Mononuclear cell (primary cell): ENCODE data around the gene ZNF497. TPM values are rescaled to one million over a fixed set of nuclear protein-coding genes. Genes with fewer than 3 reads are reported as not detected.
"Not testable (repeated sequence)": the region's sequence is repeated elsewhere in the genome, so short reads cannot be mapped to it uniquely, and the experiment has no call there.

ENCODE experiments used
- H3K27me3 ChIP-seq: 2 replicates; pipeline ENCODE4 v1.6.0; 2011; ENCODE audit warnings: low read length, control low read depth; ENCODE audit not compliant: insufficient read depth
- H3K4me1 ChIP-seq: 2 replicates; pipeline ENCODE4 v1.5.1; 2011; ENCODE audit warnings: mild to moderate bottlenecking, low read length, control low read depth; ENCODE audit not compliant: insufficient read depth
- H3K4me3 ChIP-seq: 2 replicates; pipeline ENCODE4 v1.5.1; 2011; ENCODE audit warnings: mild to moderate bottlenecking, low read length, moderate library complexity
- H3K9me3 ChIP-seq: 2 replicates; pipeline ENCODE4 v1.5.1; 2011; ENCODE audit warnings: low read depth, mild to moderate bottlenecking, control low read depth, low read length
- total RNA-seq: library from RNA; depleted of rRNA; stranded (reverse); fragments of >200 nt; gene quantifications from one replicate; pipeline ENCODE4 v1.2.3, GENCODE V29; 2012

The ZNF497 gene
- total RNA-seq, 1 donor, result 0.31 TPM

DNA sequence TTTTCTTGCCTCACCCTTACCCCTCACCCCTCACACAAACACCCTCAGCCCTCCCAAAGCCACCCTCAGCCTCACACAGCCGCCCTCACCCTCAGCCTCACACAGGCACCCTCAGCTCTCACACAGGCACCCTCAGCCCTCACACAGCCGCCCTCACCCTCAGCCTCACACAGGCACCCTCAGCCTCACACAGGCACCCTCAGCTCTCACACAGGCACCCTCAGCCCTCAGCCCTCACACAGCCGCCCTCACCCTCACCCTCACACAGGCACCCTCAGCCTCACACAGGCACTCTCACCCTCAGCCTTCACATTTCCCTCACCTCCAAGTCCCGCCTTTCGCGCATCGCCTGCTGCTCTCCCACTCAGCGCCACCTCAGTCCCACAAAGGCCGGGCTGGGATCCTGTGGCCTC, 36.0 kb downstream of the ZNF497 start:
- Histone ChIP-seq H3K9me3 (no peaks in the 10 kb centered on the region), H3K4me3 (peak overlapping the region; percentile 65), H3K4me1 (peaks cover 31% of the 10 kb centered on the region), H3K27me3 (no peaks in the 10 kb centered on the region)

GRCh38 chr19:58325311-58326022, 37.1 kb downstream of the ZNF497 start:
- Histone ChIP-seq H3K4me3 (no peak overlapping the region), H3K9me3 (no peaks in the 10 kb centered on the region), H3K27me3 (no peaks in the 10 kb centered on the region), H3K4me1 (peaks cover 31% of the 10 kb centered on the region)

- H3K4me1 ChIP-seq, result no peaks in the 10 kb centered on the region
- H3K9me3 ChIP-seq, result no peaks in the 10 kb centered on the region
- no peak overlapping the region for H3K4me3 ChIP-seq
- no peaks in the 10 kb centered on the region for H3K27me3 ChIP-seq
Measured at GRCh38 chr19:58319241-58319640, 43.3 kb downstream of the ZNF497 start.

DNA sequence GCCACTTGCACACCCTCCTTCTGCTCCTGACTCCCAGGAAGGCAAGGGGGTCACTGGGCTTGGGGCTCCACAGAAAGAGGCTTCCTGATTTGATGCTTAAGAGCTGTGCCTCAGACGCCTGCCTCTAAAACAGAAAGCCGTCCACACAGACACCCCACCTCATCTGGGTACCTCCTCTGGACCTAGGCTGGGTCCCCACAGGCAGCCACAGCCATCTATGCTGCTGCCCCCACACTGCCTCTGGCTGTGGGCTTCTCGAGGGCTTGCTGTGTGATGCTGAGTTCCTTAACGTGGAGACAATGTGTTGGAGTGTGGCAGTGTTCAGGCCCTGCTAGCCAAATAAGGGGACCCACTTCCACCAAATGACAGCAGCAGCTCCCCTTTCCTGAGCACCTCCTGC, 44.3 kb downstream of the ZNF497 start:
- H3K4me1 ChIP-seq, result no peaks in the 10 kb centered on the region
- H3K27me3 ChIP-seq, result no peaks in the 10 kb centered on the region
- no peaks in the 10 kb centered on the region for H3K9me3 ChIP-seq
- no peak overlapping the region for H3K4me3 ChIP-seq

DNA sequence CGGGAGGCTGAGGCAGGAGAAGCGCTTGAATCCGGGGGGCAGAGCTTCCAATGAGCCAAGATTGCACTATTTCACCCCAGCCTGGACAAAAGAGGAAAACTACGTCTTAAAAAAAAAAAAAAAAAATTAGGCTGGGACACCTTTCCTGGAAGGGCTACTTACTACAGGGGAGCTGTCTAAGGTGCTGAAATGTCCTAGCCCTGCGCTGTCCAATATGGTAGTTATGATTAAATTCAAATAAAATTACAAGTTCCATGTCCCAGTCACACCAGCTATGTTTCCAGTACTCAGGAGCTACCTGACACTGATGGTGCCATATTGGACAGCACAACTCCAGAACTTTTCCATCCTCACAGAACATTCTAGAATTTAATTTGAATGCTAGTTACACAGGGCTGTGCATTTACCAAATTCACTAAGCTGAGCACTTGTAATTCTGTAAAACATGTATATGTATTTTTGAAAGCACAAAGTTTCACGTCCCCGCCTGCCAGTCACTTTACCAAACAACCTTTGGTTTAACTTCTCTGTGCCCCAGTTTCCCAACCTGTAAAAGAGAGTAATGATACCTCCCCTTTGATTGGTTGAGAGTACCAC, 45.0 kb downstream of the ZNF497 start:
- no peaks in the 10 kb centered on the region for H3K27me3 ChIP-seq
- no peaks in the 10 kb centered on the region for H3K4me1 ChIP-seq
- no peak overlapping the region for H3K4me3 ChIP-seq
- no peaks in the 10 kb centered on the region for H3K9me3 ChIP-seq

DNA sequence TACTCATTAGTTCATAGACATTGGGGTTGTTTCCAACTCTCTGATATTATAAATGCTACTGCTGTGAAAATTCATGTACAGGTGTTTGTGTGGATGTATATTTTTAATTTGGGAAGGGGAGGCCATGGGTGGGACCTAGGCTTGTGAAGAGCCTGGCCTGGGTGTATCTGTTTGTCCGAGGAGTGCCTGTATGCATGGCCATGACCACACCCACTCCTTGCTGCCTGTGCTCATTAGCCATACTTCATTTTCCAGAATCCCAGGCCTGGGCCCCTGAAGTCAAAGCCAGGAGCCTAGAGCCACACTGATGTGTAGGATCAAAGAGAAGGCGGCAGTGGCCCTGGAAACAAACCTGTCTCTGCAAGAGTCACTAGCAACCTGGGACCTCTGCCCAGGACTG, 47.0 kb downstream of the ZNF497 start:
- no peaks in the 10 kb centered on the region for H3K4me1 ChIP-seq
- H3K27me3 ChIP-seq, result no peaks in the 10 kb centered on the region
- H3K9me3 ChIP-seq, result peaks cover 8% of the 10 kb centered on the region
- H3K4me3 ChIP-seq, result no peak overlapping the region

DNA sequence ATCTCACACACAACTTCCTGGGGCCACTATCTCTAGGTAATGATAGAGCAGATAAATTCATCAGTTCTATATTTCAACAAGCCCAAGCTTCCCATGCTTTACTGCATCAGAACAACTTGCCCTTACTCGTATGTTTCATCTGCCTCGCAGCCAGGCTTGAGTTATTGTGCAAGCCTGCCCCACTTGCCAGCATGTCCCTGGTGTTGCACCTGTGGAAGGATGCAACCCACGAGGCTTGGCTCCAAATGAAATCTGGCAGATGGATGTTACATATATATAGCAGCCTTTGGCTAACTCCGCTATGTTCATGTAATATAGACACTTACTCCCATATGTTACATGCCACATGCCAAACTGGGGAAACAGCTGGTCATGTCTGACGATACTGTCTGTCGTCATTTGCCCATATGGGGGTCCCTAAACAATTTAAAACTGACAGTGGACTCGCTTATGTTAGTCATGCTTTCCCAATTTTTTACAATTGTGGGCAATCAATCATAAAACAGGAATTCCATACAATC, 51.1 kb downstream of the ZNF497 start:
- Histone ChIP-seq H3K9me3 (peaks cover 14% of the 10 kb centered on the region), H3K27me3 (no peaks in the 10 kb centered on the region), H3K4me1 (peaks cover under 1% of the 10 kb centered on the region), H3K4me3 (no peak overlapping the region)

DNA sequence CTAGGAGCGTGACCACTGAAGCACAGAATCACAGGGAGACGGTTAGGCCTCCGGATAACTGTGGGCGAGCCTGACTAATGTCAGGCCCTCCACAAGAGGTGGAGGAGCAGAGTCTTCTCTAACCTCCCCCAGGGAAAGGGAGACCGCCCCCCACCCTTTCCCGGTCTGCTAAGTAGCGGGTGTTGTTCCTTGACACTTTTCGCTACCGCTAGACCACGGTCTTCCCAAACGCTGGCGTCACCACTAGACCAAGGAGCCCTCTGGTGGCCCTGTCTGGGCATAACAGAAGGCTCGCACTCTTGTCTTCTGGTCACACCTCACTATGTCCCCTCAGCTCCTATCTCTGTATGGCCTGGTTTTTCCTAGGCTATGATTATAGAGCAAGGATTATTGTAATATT, 51.9 kb downstream of the ZNF497 start:
- H3K27me3 ChIP-seq, H3K4me1 ChIP-seq, H3K4me3 ChIP-seq: not testable (repeated sequence)
- peaks cover 14% of the 10 kb centered on the region for H3K9me3 ChIP-seq

GRCh38 chr19:58307736-58308135, 54.8 kb downstream of the ZNF497 start:
- Histone ChIP-seq H3K27me3 (no peaks in the 10 kb centered on the region), H3K9me3 (peaks cover 14% of the 10 kb centered on the region), H3K4me3 (no peak overlapping the region), H3K4me1 (peaks cover 15% of the 10 kb centered on the region)

DNA sequence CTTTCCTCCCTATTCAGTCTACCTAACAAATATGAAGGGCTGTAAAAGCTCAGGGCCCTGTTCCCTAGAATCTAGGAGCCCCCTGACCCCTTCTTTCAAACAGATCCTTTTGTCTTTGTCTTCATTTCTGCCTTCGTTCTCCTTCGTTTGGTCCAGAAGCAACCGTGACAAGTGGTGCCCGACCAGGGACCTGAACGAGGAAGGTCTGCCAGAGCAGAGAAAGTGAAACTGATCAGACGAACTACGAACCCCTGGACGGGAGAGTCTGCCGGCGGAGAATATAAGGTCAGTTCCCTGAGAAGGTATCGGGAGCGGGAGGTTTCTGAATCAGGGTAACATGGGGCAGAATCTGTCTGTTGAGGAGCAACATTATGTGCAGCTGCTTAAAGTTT, 56.6 kb downstream of the ZNF497 start:
- Histone ChIP-seq H3K4me1 (peaks cover 15% of the 10 kb centered on the region), H3K27me3 (no peaks in the 10 kb centered on the region), H3K9me3 (peaks cover 5% of the 10 kb centered on the region), H3K4me3 (peak overlapping the region; percentile 86)

DNA sequence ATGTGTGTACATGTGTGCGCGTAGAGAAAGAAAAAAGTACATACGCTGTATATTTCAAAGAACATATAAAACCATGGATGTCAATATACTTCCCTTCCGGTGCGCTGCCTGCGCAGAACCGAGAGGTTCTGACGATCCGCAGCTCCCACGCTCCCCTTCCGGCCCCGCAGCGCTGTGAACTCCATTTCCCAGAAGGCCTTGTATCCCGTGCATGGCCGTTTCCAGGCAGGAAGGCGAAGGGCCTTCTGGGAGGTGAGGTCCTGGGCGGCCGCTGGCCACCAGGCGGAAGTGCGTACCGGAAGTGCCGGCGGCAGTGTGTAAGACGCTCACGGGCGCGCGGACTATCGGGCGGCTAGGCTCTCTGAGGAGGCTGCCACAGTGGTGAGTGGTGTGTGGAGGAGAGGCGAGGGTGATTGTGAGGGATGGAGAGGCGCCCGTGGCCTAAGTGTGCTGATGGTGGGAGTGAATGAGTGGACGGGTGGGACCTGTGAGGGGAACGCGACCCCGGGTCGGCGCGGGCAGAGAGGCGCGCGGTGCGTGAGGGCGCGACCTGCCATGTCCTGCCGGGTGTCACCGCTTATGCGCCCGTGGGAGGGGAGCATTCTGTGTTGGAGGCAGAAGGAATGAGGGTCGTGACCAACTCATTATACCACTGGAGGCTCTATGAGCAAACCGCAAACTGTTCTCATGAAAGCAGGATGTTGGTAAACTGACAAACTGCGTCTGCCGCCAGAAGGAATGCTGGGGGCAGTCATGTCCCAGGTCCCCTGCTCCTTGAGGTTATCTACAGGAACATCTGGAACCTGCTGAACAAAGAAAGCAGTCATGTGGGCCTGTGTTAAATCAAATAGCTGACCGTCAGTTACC, 57.3 kb downstream of the ZNF497 start, which contains the start of gene ERVK3-1:
Gene ERVK3-1 (plus strand): TSS at position 313 of the 867 bp plus-strand sequence. CDS start 6,792 bp downstream, outside the sequence.
- Histone ChIP-seq H3K4me3 (peak within 1 kb of the TSS; percentile 86), H3K4me1 (peaks cover 15% of the 10 kb centered on the region), H3K9me3 (peaks cover 5% of the 10 kb centered on the region)

GRCh38 chr19:58304748-58305064, 57.8 kb downstream of the ZNF497 start:
- H3K4me3 ChIP-seq, result peak overlapping the region; percentile 86
- peaks cover 5% of the 10 kb centered on the region for H3K9me3 ChIP-seq
- H3K27me3 ChIP-seq, result no peaks in the 10 kb centered on the region
- H3K4me1 ChIP-seq, result peaks cover 15% of the 10 kb centered on the region

More for the DNA sequence above, 57.3 kb downstream of the ZNF497 start, which contains the start of gene ERVK3-1:
- no peaks in the 10 kb centered on the region for H3K27me3 ChIP-seq
